Tibial nerve (tissue), 4 donors: Measurements from ENCODE around the gene HTRA2.

Source experiments
- CTCF ChIP-seq, 5 experiments: fragments of 200-600 bp in 3 of 5; fragments of 450-650 bp in 2 of 5; sonication (generic) in 3 of 5; IDR thresholded peaks; one replicate each; pipeline ENCODE4 v1.5.1; 2016 to 2019; ENCODE audit warnings: antibody characterized with exemption in 5 of 5, mild to moderate bottlenecking in 3 of 5, moderate library complexity in 2 of 5
- EP300 ChIP-seq, 2 donors: sonication (generic); formaldehyde crosslinking; IDR thresholded peaks; one replicate each; pipeline ENCODE4 v1.6.1; 2017; ENCODE audit warnings: antibody characterized with exemption in 2 of 2, mild to moderate bottlenecking in 1 of 2
- POLR2A ChIP-seq, 2 donors: fragments of 450-650 bp; IDR thresholded peaks; one replicate each; pipeline ENCODE4 v1.6.1; 2017; ENCODE audit warnings: antibody characterized with exemption in 2 of 2, mild to moderate bottlenecking in 2 of 2, moderate library complexity in 2 of 2

GRCh38 chr2:74577448-74577847 is 47.7 kb downstream of the HTRA2 start:
- TF ChIP-seq CTCF (IDR thresholded peaks at IDR 0.05) (no peak), EP300 (IDR thresholded peaks at IDR 0.05) (no peak), POLR2A (IDR thresholded peaks at IDR 0.05) (no peak)
